Breast epithelium (tissue), 3 donors: ENCODE data around the gene KCNS1.

ENCODE experiments used
- CTCF ChIP-seq, 3 donors: fragments of 450-650 bp; IDR thresholded peaks; one replicate each; pipeline ENCODE4 v1.5.1; 2016 to 2017; ENCODE audit warnings: antibody characterized with exemption in 3 of 3, mild to moderate bottlenecking in 3 of 3, moderate library complexity in 3 of 3
- POLR2A ChIP-seq: fragments of 450-650 bp; IDR thresholded peaks from one replicate; pipeline ENCODE4 v1.6.1; 2016; ENCODE audit warnings: antibody characterized with exemption, mild to moderate bottlenecking, moderate library complexity

- no peak for TF ChIP-seq POLR2A
- no peak for TF ChIP-seq CTCF (IDR thresholded peaks at IDR 0.05)
Measured at GRCh38 chr20:45111799-45112471, 11.0 kb upstream of the KCNS1 start.
